SK-N-SH treated with all-trans-retinoic acid at 6 μM for 48 hours (cell line): ENCODE data around the gene PLD5.

ENCODE experiments used
- GLIS3 ChIP-seq: fragments of 250-450 bp; sonication (Bioruptor Pico); IDR thresholded peaks from 2 replicates; pipeline ENCODE4 v1.5.0; 2020; ENCODE audit warnings: mild to moderate bottlenecking, moderate library complexity
- PPARA ChIP-seq: fragments of 250-450 bp; sonication (Bioruptor Pico); IDR thresholded peaks from 2 replicates; pipeline ENCODE4 v1.5.0; 2020; ENCODE audit warnings: mild to moderate bottlenecking, borderline replicate concordance
- RARB ChIP-seq: fragments of 250-450 bp; sonication (Bioruptor Pico); IDR thresholded peaks from 2 replicates; pipeline ENCODE4 v1.8.0; 2021; ENCODE audit warnings: mild to moderate bottlenecking, moderate library complexity
- SNAI2 ChIP-seq: fragments of 250-450 bp; sonication (Bioruptor Pico); IDR thresholded peaks from 2 replicates; pipeline ENCODE4 v1.5.0; 2020; ENCODE audit warnings: mild to moderate bottlenecking, moderate library complexity
- TOX ChIP-seq: fragments of 250-450 bp; sonication (Bioruptor Pico); IDR thresholded peaks from 2 replicates; pipeline ENCODE4 v1.8.0; 2021; ENCODE audit warnings: mild to moderate bottlenecking, moderate library complexity, borderline replicate concordance
- ZFP30 ChIP-seq: fragments of 450-650 bp; formaldehyde crosslinking; IDR thresholded peaks from 2 replicates; pipeline ENCODE4 v1.5.0; 2022; ENCODE audit warnings: mild to moderate bottlenecking, moderate library complexity
- ZNF565 ChIP-seq: fragments of 450-650 bp; formaldehyde crosslinking; conservative IDR thresholded peaks from 2 replicates; pipeline ENCODE4 v1.5.0; 2020; ENCODE audit warnings: low read depth, mild to moderate bottlenecking, moderate library complexity
- ZNF70 ChIP-seq: fragments of 450-650 bp; formaldehyde crosslinking; IDR thresholded peaks from 2 replicates; pipeline ENCODE4 v1.5.0; 2020; ENCODE audit warnings: mild to moderate bottlenecking, moderate library complexity
- TF ChIP-seq, protein P1 (sequence below): fragments of 250-450 bp; sonication (Bioruptor Pico); IDR thresholded peaks from 2 replicates; pipeline ENCODE4 v1.8.0; 2020; ENCODE audit warnings: mild to moderate bottlenecking, moderate library complexity, borderline replicate concordance

- TF ChIP-seq ZNF565 (CRISPR knock-in tag): no peak
- TF ChIP-seq, protein P1, sequence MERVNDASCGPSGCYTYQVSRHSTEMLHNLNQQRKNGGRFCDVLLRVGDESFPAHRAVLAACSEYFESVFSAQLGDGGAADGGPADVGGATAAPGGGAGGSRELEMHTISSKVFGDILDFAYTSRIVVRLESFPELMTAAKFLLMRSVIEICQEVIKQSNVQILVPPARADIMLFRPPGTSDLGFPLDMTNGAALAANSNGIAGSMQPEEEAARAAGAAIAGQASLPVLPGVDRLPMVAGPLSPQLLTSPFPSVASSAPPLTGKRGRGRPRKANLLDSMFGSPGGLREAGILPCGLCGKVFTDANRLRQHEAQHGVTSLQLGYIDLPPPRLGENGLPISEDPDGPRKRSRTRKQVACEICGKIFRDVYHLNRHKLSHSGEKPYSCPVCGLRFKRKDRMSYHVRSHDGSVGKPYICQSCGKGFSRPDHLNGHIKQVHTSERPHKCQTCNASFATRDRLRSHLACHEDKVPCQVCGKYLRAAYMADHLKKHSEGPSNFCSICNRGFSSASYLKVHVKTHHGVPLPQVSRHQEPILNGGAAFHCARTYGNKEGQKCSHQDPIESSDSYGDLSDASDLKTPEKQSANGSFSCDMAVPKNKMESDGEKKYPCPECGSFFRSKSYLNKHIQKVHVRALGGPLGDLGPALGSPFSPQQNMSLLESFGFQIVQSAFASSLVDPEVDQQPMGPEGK (CRISPR knock-in tag): no peak
- no peak for TF ChIP-seq PPARA (CRISPR knock-in tag)
- TF ChIP-seq ZFP30: no peak
- TF ChIP-seq RARB (CRISPR knock-in tag): no peak
- TF ChIP-seq GLIS3: no peak
- no peak for TF ChIP-seq SNAI2 (CRISPR knock-in tag)
- no peak for TF ChIP-seq TOX (CRISPR knock-in tag)
- no peak for TF ChIP-seq ZNF70 (CRISPR knock-in tag)
Measured at GRCh38 chr1:242056988-242057744, 467.3 kb downstream of the PLD5 start.
